Activated naive CD8-positive, alpha-beta T cell treated with anti-CD3 and anti-CD28 coated beads, Interleukin-2, amount 50 U/mL, for 16 hours (primary cell): ENCODE measurements around the gene ZBTB24.

Source experiments
- DNase-seq: peaks from one replicate; pipeline ENCODE4 v3.0.0-alpha.2; 2020; ENCODE audit warnings: low read depth, low spot score

The ZBTB24 gene

GRCh38 chr6:109420751-109421150 is 62.3 kb downstream of the ZBTB24 start:
- DNase-seq = no peak

GRCh38 chr6:109417646-109418045 is 65.4 kb downstream of the ZBTB24 start:
- DNase-seq = no peak
